HG03558 (cell line): ENCODE measurements around the gene SLC30A10.
"Not testable (repeated sequence)": the region's sequence is repeated elsewhere in the genome, so short reads cannot be mapped to it uniquely, and the experiment has no call there.

Source experiments
- ATAC-seq: cut with Tn5 transposase; IDR thresholded peaks from one replicate; pipeline ENCODE4 v1.9.1; 2021; ENCODE audit warnings: moderate number of reproducible peaks; ENCODE audit not compliant: unreplicated experiment; ENCODE audit errors: extremely low read depth

Gene SLC30A10

DNA sequence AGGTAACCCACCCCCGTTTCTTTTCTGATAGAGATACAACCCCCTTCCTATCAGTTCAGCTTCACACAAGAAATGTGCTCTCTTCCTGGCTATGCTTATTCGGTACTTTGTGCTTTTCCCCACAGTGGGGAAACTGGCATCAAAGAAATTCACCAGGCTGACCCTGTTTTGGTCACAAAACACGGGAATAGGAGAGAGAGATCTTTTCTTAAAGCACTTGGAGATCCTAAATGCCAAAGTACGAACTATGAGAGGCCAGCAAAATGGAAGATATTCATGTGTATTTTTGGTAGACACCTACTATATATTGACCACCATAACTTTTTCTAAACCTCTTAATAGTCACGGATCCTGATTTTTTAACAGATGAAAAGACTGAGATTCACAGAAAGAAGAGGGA, 30.0 kb downstream of the SLC30A10 start:
- no peak for ATAC-seq

DNA sequence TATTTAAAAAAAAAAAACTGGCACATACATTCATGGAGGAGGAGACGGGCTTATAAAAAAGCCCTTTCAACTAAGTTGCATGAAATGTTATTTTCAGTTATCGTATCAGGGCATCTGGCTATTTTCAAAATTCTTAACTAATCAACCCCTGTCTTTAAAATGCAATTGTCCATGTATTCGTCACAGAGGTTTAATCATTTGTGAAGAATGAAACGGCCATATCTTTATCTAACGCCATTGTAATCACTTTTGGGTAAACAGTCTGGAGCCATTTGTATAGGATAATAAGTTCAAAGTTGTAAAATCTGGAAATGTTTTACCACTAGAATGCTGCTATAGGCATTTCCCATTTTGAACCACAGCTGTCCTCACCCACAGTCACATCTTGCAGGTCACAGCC, 30.4 kb downstream of the SLC30A10 start:
- no peak for ATAC-seq

DNA sequence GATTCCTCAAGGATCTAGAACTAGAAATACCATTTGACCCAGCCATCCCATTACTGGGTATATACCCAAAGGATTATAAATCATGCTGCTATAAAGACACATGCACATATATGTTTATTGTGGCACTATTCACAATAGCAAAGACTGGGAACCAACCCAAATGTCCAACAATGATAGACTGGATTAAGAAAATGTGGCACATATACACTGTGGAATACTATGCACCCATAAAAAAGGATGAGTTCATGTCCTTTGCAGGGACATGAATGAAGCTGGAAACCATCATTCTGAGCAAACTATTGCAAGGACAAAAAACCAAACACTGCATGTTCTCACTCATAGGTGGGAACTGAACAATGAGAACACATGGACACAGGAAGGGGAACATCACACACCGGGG, 36.1 kb downstream of the SLC30A10 start:
- not testable (repeated sequence) for ATAC-seq

DNA sequence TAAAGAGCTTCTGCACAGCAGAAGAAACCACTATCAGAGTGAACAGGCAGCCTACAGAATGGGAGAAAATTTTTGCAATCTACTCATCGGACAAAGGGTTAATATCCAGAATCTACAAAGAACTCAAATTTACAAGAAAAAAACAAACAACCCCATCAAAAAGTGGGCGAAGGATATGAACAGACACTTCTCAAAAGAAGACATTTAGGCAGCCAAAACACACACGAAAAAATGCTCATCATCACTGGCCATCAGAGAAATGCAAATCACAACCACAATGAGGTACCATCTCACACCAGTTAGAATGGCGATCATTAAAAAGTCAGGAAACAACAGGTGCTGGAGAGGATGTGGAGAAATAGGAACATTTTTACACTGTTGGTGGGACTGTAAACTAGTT, 36.5 kb downstream of the SLC30A10 start:
- not testable (repeated sequence) for ATAC-seq

DNA sequence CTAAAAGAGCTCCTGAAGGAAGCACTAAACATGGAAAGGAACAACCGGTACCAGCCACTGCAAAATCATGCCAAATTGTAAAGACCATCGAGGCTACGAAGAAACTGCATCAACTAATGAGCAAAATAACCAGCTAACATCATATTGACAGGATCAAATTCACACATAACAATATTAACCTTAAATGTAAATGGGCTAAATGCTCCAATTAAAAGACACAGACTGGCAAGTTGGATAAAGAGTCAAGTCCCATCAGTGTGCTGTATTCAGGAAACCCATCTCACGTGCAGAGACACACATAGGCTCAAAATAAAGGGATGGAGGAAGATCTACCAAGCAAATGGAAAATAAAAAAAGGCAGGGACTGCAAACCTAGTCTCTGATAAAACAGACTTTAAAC, 39.7 kb downstream of the SLC30A10 start:
- not testable (repeated sequence) for ATAC-seq

DNA sequence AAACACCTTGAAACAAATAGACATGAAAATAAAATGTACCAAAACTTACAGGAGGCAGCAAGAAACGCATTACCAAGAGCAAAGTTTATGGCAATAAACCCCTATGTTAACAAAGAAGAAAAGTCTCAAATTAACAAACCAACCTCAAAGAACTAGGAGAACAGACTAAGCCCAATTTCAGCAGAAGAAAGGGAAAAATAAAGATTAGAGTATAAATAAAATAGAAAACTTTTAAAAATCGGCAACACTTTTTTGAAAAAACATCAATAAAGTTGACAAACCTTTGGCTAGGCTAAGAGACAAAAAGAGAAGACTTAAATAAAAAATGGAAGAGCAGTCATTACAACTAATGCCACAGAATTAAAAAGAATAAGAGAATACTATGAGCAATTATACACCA, 42.7 kb downstream of the SLC30A10 start:
- no peak for ATAC-seq

DNA sequence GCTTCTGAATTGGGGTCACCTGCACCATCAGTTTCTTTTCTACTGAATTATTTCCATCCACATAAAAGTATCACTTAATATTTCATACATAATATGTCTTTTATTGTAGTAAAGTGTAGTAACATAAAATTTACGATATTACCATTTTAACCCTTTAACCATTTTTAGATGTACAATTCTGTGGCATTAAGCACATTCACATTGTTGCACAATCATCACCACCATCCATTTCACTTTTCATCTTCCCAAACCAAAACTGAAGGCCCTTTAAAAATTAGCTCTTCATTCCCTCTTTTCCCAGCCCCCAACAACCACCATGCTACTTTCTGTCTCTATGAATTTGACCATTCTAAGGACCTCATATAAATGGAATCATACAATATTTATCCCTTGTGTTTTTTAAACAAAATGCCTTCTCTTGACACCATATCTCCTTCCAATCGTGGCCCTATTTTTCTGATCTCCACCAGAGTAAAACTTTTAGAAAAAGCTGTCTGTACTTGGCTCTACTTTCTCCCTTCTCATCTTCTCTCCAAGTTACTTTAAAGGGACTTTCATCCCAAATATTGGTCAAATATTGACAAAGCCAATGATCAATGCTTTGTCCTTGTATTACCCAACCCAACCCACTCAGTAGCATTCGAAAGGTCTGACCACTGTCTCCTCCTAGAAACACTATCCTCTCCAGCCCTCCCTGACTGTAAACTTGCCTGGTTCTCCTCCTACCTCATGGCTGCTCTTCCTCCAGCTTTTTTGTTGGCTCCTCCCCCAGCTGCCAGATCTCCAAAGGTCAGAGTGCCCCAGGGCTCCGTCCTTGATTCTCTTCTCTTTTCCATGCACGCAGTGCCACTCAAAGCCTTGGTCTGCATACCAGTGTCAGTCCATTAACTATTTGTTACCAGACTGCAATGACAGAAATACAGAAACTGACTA, 44.7 kb downstream of the SLC30A10 start:
- no peak for ATAC-seq

DNA sequence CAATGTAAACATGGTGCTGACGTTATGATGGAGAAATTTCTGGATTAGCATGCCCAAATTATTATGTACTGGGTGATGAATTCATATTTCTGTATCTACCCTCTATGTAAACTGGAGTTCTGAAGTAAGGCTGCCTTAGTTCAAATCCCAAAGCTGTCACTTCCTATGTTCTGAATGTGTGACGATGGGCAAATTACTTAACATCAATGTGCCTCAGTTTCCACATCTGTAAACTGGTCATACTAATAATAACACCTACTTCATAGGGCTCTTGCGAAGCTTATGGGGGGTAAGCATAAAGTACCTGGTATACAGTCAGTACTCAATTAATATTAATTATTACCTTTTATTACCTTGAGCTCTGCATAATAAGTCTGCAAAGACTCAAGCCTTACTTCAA, 45.6 kb downstream of the SLC30A10 start:
- no peak for ATAC-seq

DNA sequence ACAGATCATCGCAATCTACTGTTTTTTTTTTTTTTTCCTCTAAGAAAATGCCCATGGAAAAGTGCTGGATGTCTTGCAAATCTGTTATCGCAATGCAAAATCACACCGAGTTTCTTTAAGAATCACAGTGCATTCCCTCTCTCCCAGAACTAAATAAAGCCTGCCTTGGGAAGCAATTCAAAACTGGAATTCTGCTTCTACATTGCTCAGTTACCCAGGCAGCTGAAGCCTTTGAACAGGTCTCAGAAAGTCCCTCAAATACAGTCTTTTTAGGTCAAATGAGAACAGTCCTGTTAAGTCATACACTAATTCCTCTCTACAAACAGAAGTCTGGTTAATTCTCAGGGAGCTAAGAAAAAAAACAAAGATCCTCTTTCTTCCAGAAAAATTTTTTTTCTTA, 46.3 kb downstream of the SLC30A10 start:
- ATAC-seq = no peak

DNA sequence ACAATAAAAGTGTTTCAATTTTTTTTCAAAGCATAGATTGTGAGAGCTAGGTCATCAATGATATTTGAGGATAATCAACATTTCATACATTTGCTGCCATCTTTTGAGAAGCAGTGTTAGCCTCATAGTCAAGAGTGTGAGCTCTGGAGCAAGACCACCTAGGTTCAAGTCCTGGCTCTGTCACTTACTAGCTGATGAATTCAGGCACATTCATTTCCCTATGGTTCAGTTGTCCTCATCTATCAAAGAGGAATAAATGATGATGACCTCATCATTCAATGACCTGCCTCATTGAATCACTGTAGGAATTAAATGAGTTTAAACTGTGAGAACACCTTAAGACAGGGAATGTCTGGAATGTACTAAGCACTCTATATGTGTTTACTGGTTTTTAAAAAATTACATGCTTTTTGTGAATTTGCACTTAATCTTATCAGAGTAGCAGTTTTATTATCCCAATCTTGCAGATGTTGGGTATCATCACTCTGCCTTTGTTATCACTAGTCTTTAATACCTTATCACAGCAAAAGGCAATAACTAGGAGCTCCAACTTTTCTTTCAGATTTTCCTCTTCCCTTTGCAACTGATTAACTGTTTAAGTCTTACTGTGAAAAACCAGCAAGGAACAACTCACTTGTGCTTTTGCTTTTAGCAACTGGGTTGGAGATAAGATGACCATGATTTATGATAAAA, 47.4 kb downstream of the SLC30A10 start:
- ATAC-seq = no peak

DNA sequence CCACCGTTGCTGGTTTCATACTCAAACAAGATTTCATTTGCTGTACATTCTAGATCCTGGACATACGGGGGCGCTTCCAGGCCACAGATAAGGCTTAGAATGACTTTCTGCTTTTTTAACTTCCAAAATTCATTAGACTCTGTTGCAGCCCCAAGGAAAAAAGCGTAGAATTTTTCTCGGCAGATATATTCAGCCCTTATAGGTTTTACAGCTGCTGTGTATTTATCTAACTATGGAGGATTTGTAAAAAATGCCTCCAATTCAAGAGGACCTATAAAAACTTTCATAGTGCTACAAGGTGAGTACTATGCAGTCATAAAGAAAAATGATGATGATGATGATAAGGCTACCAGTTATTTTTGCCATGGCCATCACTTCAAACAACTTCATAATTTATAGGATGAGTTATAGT, 51.6 kb downstream of the SLC30A10 start:
- no peak for ATAC-seq

DNA sequence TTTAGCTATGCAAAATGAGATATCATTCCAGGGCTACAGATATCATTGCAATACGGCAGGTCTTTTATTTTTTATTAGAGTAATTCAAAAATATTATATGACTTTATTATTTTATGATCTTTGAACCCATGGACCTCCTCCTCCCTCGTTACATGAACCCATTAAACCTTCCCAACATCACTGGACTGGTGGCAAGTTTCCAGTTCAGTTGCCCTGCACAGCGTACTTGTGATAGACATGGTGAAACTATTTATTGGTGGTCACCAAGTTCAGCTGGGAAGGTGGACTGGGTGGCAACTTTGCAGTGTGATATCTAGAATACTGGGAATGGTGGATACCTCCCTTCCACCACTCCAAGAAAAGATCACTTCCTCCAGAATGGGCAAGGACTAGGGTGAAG, 52.5 kb downstream of the SLC30A10 start:
- ATAC-seq = no peak

DNA sequence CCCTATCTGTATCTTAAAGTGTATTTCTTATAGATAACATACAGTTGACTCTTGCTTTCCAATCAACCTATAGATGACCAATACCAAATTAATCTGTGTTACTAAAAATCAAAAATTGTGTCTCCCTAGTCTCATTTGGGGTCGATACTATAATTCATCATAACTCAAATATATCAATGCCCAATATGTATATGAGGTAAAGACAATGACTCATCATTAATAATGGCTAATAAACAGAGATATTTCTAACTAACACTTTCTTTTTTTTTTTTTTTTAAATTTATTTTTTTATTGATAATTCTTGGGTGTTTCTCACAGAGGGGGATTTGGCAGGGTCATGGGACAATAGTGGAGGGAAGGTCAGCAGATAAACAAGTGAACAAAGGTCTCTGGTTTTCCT, 55.8 kb downstream of the SLC30A10 start:
- not testable (repeated sequence) for ATAC-seq

DNA sequence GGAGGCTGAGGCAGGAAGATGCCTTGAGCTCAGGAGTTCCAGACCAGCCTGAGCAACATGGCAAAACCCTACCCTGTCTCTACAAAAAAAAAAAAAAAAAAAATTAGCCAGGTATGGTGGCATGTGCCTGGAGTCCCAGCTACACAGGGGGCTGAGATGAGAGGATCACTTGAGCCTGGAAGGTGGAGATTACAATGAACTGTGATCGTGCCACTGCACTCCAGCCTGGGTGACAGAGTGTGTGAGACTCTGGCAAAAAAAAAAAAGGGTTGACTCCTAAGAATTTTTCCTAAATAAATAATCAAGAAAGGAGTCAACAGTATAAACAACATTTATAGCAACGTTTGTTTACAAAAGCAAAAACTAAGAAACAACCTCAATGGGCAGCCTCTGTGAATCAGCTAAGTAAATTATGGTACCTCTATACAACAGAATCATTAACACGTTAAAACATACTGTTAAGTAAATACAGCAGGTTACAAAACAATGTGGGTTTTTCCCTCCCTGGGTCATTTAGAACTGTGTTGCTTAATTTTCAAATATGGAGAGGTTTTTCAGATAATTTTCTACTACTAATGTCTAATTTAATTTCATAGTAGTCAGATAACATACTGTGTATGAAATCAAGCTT, 56.8 kb downstream of the SLC30A10 start:
- ATAC-seq = no peak

DNA sequence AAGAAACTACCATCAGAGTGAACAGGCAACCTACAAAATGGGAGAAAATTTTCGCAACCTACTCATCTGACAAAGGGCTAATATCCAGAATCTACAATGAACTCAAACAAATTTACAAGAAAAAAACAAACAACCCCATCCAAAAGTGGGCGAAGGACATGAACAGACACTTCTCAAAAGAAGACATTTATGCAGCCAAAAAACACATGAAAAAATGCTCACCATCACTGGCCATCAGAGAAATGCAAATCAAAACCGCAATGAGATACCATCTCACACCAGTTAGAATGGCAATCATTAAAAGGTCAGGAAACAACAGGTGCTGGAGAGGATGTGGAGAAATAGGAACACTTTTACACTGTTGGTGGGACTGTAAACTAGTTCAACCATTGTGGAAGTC, 59.7 kb downstream of the SLC30A10 start:
- ATAC-seq = not testable (repeated sequence)
